Thyroid gland (tissue), 4 donors: ENCODE results near the gene CFAP210.

ENCODE experiments used
- CTCF ChIP-seq, 6 experiments: fragments of 200-600 bp in 3 of 6; fragments of 450-650 bp in 3 of 6; sonication (generic) in 3 of 6; IDR thresholded peaks; one replicate each; pipeline ENCODE4 v1.5.1; 2016 to 2019; ENCODE audit warnings: antibody characterized with exemption in 6 of 6, mild to moderate bottlenecking in 2 of 6, inconsistent platforms in 1 of 6, moderate library complexity in 1 of 6
- POLR2A ChIP-seq, 2 donors: fragments of 450-650 bp; IDR thresholded peaks; one replicate each; pipeline ENCODE4 v1.6.1; 2017; ENCODE audit warnings: antibody characterized with exemption in 2 of 2, mild to moderate bottlenecking in 2 of 2, moderate library complexity in 1 of 2

DNA sequence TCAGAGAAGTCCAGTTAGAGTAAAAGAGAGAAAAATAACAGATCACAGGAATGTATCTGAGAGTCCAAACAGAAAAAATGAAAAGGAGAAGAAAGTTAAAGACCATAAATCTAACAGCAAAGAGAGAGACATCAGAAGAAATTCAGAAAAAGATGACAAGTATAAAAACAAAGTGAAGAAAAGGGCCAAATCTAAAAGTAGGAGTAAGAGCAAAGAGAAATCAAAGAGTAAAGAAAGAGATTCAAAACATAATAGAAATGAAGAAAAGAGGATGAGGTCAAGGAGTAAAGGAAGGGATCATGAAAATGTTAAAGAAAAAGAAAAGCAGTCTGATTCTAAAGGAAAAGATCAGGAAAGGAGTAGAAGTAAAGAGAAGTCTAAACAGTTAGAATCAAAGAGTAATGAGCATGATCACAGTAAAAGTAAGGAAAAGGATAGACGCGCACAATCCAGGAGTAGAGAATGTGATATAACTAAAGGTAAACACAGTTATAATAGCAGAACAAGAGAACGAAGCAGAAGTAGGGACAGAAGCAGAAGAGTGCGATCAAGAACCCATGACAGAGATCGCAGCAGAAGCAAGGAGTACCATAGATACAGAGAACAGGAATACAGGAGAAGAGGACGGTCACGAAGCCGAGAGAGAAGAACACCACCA lies 57.6 kb downstream of the CFAP210 start:
- TF ChIP-seq CTCF (IDR thresholded peaks at IDR 0.05), result no peak
- TF ChIP-seq POLR2A (IDR thresholded peaks at IDR 0.05), result no peak
